ENCODE measurements around the gene PRM3.

Gene PRM3

GRCh38 chr16:11224894-11225676 lies 48.3 kb downstream of the PRM3 start:
- TF ChIP-seq CTCF (IDR thresholded peaks at IDR 0.05; ENCODE audit: control insufficient read depth, extremely low read depth, insufficient read depth) = no peak
- DNase-seq (ENCODE audit: low read depth) = no peak
- no peak overlapping the region for H3K4me3 ChIP-seq (ENCODE audit: low read depth, low read length)

GRCh38 chr16:11224096-11224893 lies 49.1 kb downstream of the PRM3 start:
- no peak for TF ChIP-seq CTCF (IDR thresholded peaks at IDR 0.05; ENCODE audit: control insufficient read depth, extremely low read depth, insufficient read depth)
- H3K4me3 ChIP-seq (ENCODE audit: low read depth, low read length) = no peak overlapping the region
- no peak for DNase-seq (ENCODE audit: low read depth)

Data from LNCaP clone FGC (cell line).